Measurements from ENCODE around the gene FRMD4A. TPM values are rescaled to one million over a fixed set of nuclear protein-coding genes. Genes with fewer than 3 reads are reported as not detected.
"Not testable (repeated sequence)": the region's sequence is repeated elsewhere in the genome, so short reads cannot be mapped to it uniquely, and the experiment has no call there.

The FRMD4A gene
- total RNA-seq, 2 donors from 2014 or later, result 1.5 to 2.1 TPM

DNA sequence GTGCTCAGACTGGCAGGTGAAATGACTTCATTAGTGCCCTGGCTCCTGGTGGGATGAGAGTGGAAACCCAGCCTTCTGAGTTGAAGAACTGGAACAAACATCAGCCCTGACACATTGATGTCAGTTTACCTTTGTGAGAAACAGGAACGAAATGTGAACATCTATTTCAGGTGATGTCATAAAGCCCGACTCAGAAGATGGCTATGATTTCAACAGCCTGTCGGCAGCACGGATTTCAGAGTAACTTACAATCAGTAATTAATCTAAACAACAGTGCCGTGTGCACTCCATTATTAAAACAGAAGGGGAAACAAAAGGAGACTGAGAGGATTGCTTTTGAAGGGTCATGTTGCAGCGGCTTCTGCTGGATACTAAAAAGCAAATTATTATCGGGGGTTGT, 243.2 kb downstream of the FRMD4A start:
- peaks cover 8% of the 10 kb centered on the region in 2 donors for H3K27me3 Mint-ChIP-seq
- H3K27ac Mint-ChIP-seq, result no peak overlapping the region
- no peaks in the 10 kb centered on the region for H3K4me1 Mint-ChIP-seq (ENCODE audit: low read depth in 2 of 2)
- no peak for ATAC-seq
- no peaks in the 10 kb centered on the region for H3K9me3 Mint-ChIP-seq
- DNase-seq (ENCODE audit: low spot score), result no peak
- no peak overlapping the region for H3K4me3 Mint-ChIP-seq
- no peaks in the 10 kb centered on the region for H3K36me3 Mint-ChIP-seq

DNA sequence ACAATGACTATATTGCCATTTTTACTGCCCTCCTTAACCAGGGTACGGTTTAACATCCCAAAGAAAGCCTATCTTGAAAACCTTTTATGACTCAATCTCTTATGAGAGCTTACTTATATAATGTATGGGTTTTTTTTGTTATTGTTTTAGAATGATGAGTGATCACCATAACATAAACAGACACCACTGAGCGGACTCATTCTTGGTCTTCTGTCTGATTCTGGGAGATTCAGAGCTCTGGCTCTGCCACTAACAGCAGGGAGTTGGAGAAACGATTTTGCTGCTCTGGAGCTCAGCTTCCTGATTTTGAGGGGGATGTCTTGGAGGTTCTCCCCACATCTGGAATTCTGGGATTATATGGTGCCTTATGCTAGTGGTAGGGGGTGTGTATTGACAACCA, 244.1 kb downstream of the FRMD4A start:
- no peak overlapping the region for H3K27ac Mint-ChIP-seq
- H3K36me3 Mint-ChIP-seq, result no peaks in the 10 kb centered on the region
- H3K9me3 Mint-ChIP-seq, result no peaks in the 10 kb centered on the region

DNA sequence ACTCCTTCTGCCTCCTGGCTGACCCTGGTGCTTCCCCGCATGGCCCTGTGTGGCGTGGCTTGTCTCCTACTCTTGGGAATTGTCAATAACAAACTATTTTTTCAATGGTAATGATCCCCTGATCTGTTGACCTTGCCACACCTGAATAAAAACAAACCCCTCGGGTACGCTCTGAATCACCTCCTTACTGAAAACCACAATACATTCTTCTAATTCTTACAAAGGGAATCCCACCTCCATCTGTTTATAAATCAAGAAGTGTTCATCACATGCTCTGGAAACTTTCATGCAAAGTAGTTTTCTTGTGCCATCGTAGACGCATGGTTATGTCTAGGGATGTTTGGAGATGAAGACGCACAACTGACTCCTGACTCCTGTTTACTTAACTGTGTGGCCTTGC, 245.8 kb downstream of the FRMD4A start:
- H3K36me3 Mint-ChIP-seq, result no peaks in the 10 kb centered on the region
- no peak overlapping the region for H3K4me3 Mint-ChIP-seq
- no peak overlapping the region for H3K27ac Mint-ChIP-seq
- H3K27me3 Mint-ChIP-seq, result peaks cover 8 to 10% of the 10 kb centered on the region in 2 donors
- H3K9me3 Mint-ChIP-seq, result no peaks in the 10 kb centered on the region
- ATAC-seq (no peak), DNase-seq (ENCODE audit: low spot score) (no peak)
- H3K4me1 Mint-ChIP-seq (ENCODE audit: low read depth in 2 of 2), result no peaks in the 10 kb centered on the region

More for the DNA sequence above, 244.1 kb downstream of the FRMD4A start:
- H3K27me3 Mint-ChIP-seq, result peaks cover 8% of the 10 kb centered on the region in 2 donors
- H3K4me3 Mint-ChIP-seq, result no peak overlapping the region
- DNase-seq (ENCODE audit: low spot score), result no peak
- no peak for ATAC-seq
- no peaks in the 10 kb centered on the region for H3K4me1 Mint-ChIP-seq (ENCODE audit: low read depth in 2 of 2)

GRCh38 chr10:14080795-14081194, 249.9 kb downstream of the FRMD4A start:
- no peak overlapping the region for H3K4me3 Mint-ChIP-seq
- no peaks in the 10 kb centered on the region for H3K36me3 Mint-ChIP-seq
- ATAC-seq (no peak), DNase-seq (ENCODE audit: low spot score) (no peak)
- H3K4me1 Mint-ChIP-seq (ENCODE audit: low read depth in 2 of 2), result no peaks in the 10 kb centered on the region
- H3K27me3 Mint-ChIP-seq, result peaks cover 16 to 20% of the 10 kb centered on the region in 2 donors
- H3K27ac Mint-ChIP-seq, result no peak overlapping the region
- no peaks in the 10 kb centered on the region for H3K9me3 Mint-ChIP-seq

DNA sequence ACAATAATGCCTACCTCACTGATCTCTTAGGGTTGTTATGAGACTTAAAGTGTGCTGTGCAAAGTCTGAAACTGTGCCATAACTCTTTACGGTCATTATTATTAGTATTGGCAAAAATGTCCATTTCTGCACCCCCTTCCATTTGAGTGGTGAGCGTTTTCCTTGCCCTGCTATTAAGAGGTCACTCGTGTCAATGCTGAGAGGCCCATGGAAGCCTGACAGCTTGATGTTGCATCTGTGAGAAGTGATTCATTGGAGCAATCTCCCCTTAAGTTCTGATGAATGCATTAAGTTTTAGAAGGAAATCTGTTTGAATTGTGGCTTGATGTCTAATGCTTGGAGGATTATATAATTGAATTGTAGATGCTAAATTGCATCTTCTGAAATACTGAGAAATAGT, 253.3 kb downstream of the FRMD4A start:
- peaks cover 25 to 28% of the 10 kb centered on the region in 2 donors for H3K27me3 Mint-ChIP-seq
- no peak overlapping the region for H3K4me3 Mint-ChIP-seq
- ATAC-seq (no peak), DNase-seq (ENCODE audit: low spot score) (no peak)
- H3K9me3 Mint-ChIP-seq, result no peaks in the 10 kb centered on the region
- H3K27ac Mint-ChIP-seq, result no peak overlapping the region
- H3K36me3 Mint-ChIP-seq, result no peaks in the 10 kb centered on the region
- no peaks in the 10 kb centered on the region for H3K4me1 Mint-ChIP-seq (ENCODE audit: low read depth in 2 of 2)

- peaks cover 29 to 48% of the 10 kb centered on the region in 2 donors for H3K27me3 Mint-ChIP-seq
Measured at GRCh38 chr10:14074062-14074884, 256.5 kb downstream of the FRMD4A start.

DNA sequence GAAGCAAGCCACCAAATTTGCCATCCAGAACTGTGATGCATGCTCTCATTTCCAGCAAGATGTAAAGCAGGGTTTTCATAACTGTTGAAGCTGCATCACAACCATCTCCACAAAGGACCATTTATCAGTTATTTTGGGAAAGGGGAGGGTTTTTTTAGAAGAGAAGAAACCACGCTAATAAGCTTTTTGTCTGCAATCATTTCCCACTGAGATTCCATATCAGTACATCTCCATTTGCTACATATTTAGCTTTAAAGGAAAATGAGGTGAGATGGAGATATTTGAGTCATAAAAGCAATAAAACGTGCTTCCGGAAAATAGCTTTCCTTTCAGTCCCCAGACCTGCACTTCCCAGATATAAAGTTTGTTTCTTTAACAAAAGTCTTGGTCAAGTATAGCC, 258.2 kb downstream of the FRMD4A start:
- ATAC-seq (no peak), DNase-seq (ENCODE audit: low spot score) (no peak)
- Mint-ChIP-seq H3K36me3 (no peaks in the 10 kb centered on the region), H3K4me1 (ENCODE audit: low read depth in 2 of 2) (no peaks in the 10 kb centered on the region), H3K27me3 (peaks cover 33 to 49% of the 10 kb centered on the region in 2 donors), H3K9me3 (no peaks in the 10 kb centered on the region), H3K27ac (no peak overlapping the region), H3K4me3 (no peak overlapping the region)

More at GRCh38 chr10:14074062-14074884, 256.5 kb downstream of the FRMD4A start:
- Mint-ChIP-seq H3K4me1 (ENCODE audit: low read depth in 2 of 2) (no peaks in the 10 kb centered on the region), H3K4me3 (no peak overlapping the region), H3K36me3 (no peaks in the 10 kb centered on the region), H3K27ac (no peak overlapping the region), H3K9me3 (no peaks in the 10 kb centered on the region)
- ATAC-seq (no peak), DNase-seq (ENCODE audit: low spot score) (no peak)

DNA sequence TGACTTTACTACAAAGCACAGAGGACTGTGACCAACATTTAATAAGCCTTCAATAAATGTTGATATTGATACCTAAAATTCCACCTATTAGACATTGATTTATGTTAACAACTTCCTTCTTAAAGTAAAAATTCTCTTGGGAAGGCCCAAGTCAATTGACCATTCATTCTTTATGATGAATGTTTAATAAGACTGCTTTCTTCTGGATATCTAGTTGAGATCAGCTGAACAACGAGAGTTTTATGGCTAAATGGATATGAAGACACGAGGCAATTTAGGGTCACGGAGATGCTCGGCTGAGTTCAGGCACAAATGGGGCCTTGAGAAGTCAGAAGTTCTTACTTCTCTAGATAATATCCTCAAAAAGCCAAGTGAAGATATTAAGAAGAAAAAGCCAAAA, 258.8 kb downstream of the FRMD4A start:
- Mint-ChIP-seq H3K27me3 (peaks cover 33 to 48% of the 10 kb centered on the region in 2 donors), H3K27ac (no peak overlapping the region), H3K36me3 (no peaks in the 10 kb centered on the region), H3K4me3 (no peak overlapping the region), H3K9me3 (no peaks in the 10 kb centered on the region), H3K4me1 (ENCODE audit: low read depth in 2 of 2) (no peaks in the 10 kb centered on the region)
- no peak for ATAC-seq
- DNase-seq (ENCODE audit: low spot score), result no peak

GRCh38 chr10:14068601-14069250, 262.0 kb downstream of the FRMD4A start:
- H3K27ac Mint-ChIP-seq, result no peak overlapping the region
- no peak overlapping the region for H3K4me3 Mint-ChIP-seq
- H3K4me1 Mint-ChIP-seq (ENCODE audit: low read depth in 2 of 2), result no peaks in the 10 kb centered on the region
- ATAC-seq (no peak), DNase-seq (ENCODE audit: low spot score) (no peak)
- H3K9me3 Mint-ChIP-seq, result no peaks in the 10 kb centered on the region
- H3K36me3 Mint-ChIP-seq, result peaks cover 6% of the 10 kb centered on the region
- peaks cover 27 to 62% of the 10 kb centered on the region in 2 donors for H3K27me3 Mint-ChIP-seq

DNA sequence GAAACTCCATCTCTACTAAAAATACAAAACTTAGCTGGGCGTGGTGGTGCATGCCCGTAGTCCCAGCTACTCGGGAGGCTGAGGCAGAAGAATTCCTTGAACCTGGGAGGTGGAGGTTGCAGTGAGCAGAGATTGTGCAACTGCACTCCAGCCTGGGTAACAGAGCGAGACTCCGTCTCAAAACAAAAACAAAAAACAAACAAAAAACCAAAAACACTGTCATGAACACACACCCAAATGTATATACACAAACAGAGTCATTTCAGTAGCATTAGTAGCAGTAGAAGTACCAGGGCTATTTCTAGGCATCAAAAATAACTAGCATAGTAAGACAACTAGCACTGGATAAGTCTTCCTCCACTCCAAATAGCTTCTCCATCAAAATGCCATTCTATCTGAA, 263.1 kb downstream of the FRMD4A start:
- H3K36me3 Mint-ChIP-seq; H3K27ac Mint-ChIP-seq; H3K4me1 Mint-ChIP-seq (ENCODE audit: low read depth in 2 of 2); H3K4me3 Mint-ChIP-seq; ATAC-seq; H3K9me3 Mint-ChIP-seq; DNase-seq (ENCODE audit: low spot score): not testable (repeated sequence)
- H3K27me3 Mint-ChIP-seq, result peaks cover 19 to 58% of the 10 kb centered on the region in 2 donors

- ATAC-seq, result peak in 1 of 2 donors; percentile 15
- H3K4me3 Mint-ChIP-seq, result no peak overlapping the region
- no peak overlapping the region for H3K27ac Mint-ChIP-seq
- H3K9me3 Mint-ChIP-seq, result no peaks in the 10 kb centered on the region
- H3K4me1 Mint-ChIP-seq (ENCODE audit: low read depth in 2 of 2), result no peaks in the 10 kb centered on the region
- no peak for DNase-seq (ENCODE audit: low spot score)
- H3K27me3 Mint-ChIP-seq, result peaks cover 18 to 45% of the 10 kb centered on the region in 2 donors
- H3K36me3 Mint-ChIP-seq, result peaks cover 6% of the 10 kb centered on the region
Measured at GRCh38 chr10:14066106-14066505, 264.6 kb downstream of the FRMD4A start.

GRCh38 chr10:14063531-14064285, 267.0 kb downstream of the FRMD4A start:
- no peaks in the 10 kb centered on the region for H3K9me3 Mint-ChIP-seq
- peaks cover 10 to 30% of the 10 kb centered on the region in 2 donors for H3K27me3 Mint-ChIP-seq
- H3K4me1 Mint-ChIP-seq (ENCODE audit: low read depth in 2 of 2), result no peaks in the 10 kb centered on the region
- H3K36me3 Mint-ChIP-seq, result peaks cover 6% of the 10 kb centered on the region
- ATAC-seq (no peak), DNase-seq (ENCODE audit: low spot score) (no peak)
- H3K4me3 Mint-ChIP-seq, result no peak overlapping the region
- no peak overlapping the region for H3K27ac Mint-ChIP-seq

DNA sequence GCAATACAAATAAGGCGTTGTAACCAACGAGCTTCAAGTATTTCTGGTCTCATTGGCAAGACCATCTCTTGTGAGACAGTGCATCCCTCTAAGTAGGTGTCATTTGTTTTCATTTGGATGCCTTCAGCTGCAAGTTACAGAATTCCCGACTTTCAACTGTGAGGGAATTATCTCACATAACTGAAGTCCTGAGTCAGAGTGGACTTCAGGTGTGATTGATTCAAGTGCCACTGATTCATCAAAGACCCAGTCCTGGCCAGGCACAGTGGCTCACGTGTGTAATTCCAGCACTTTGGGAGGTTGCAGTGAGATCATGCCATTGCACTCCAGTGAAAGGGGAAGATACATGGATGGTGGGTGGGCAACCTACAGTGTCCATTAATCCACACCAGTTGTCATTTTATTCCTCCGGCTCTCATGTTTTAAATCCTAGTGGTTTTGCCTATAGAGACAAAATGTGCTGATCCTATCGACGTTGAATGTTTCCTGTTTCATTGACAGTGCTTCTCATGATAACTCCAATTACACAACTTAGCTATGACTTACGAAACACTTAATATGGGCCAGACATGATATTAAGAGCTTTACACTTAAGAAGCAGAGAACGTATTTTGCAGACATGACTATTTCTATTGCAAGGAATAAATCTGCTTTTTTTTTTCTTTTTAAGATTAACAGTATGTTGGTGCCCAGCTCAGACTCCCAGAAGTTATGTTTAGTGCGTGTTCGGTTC, 268.0 kb downstream of the FRMD4A start:
- DNase-seq (ENCODE audit: low spot score) (no peak), ATAC-seq (no peak)
- no peaks in the 10 kb centered on the region for H3K9me3 Mint-ChIP-seq
- no peaks in the 10 kb centered on the region for H3K4me1 Mint-ChIP-seq (ENCODE audit: low read depth in 2 of 2)
- peaks cover 8 to 28% of the 10 kb centered on the region in 2 donors for H3K27me3 Mint-ChIP-seq
- no peak overlapping the region for H3K4me3 Mint-ChIP-seq
- peaks cover 6% of the 10 kb centered on the region for H3K36me3 Mint-ChIP-seq
- H3K27ac Mint-ChIP-seq, result no peak overlapping the region
